NCI-H1694 (cell line): ENCODE results near the gene BIRC6.
"Not testable (repeated sequence)": the region's sequence is repeated elsewhere in the genome, so short reads cannot be mapped to it uniquely, and the experiment has no call there.

Source experiments
- DNase-seq: peaks from one replicate; lab custom pipeline; 2025; lab: John Stamatoyannopoulos, UW

Gene BIRC6

GRCh38 chr2:32446369-32446768, 89.5 kb downstream of the BIRC6 start:
- DNase-seq: no peak

GRCh38 chr2:32450851-32451250, 94.0 kb downstream of the BIRC6 start:
- no peak for DNase-seq

GRCh38 chr2:32452338-32453064, 95.7 kb downstream of the BIRC6 start:
- DNase-seq: no peak

- no peak for DNase-seq
These were observed 96.6 kb downstream of the BIRC6 start for GRCh38 chr2:32453242-32454062.

- DNase-seq: no peak
These were observed 99.0 kb downstream of the BIRC6 start for GRCh38 chr2:32455816-32456215.

GRCh38 chr2:32456808-32457207, 100.0 kb downstream of the BIRC6 start:
- DNase-seq: no peak

- no peak for DNase-seq
These were observed 101.0 kb downstream of the BIRC6 start for GRCh38 chr2:32457814-32458213.

- not testable (repeated sequence) for DNase-seq
These were observed 104.0 kb downstream of the BIRC6 start for GRCh38 chr2:32460861-32461260.

- DNase-seq: no peak
These were observed 106.3 kb downstream of the BIRC6 start for GRCh38 chr2:32463110-32463509.

- DNase-seq: no peak
These were observed 107.6 kb downstream of the BIRC6 start for GRCh38 chr2:32464431-32464830.

- DNase-seq: no peak
These were observed 115.8 kb downstream of the BIRC6 start for GRCh38 chr2:32472605-32473004.

- DNase-seq: no peak
These were observed 117.6 kb downstream of the BIRC6 start for GRCh38 chr2:32474381-32474780.

- DNase-seq: no peak
These were observed 122.2 kb downstream of the BIRC6 start for GRCh38 chr2:32478889-32479620.

- no peak for DNase-seq
These were observed 123.2 kb downstream of the BIRC6 start for GRCh38 chr2:32479993-32480392.

- DNase-seq: no peak
These were observed 125.6 kb downstream of the BIRC6 start for GRCh38 chr2:32482471-32482870.

GRCh38 chr2:32484937-32485336, 128.1 kb downstream of the BIRC6 start:
- no peak for DNase-seq

GRCh38 chr2:32485399-32485798, 128.6 kb downstream of the BIRC6 start:
- DNase-seq: no peak

- no peak for DNase-seq
These were observed 132.2 kb downstream of the BIRC6 start for GRCh38 chr2:32489061-32489460.

- no peak for DNase-seq
These were observed 134.5 kb downstream of the BIRC6 start for GRCh38 chr2:32491346-32491745.

- DNase-seq: no peak
These were observed 138.3 kb downstream of the BIRC6 start for GRCh38 chr2:32495139-32495538.

- no peak for DNase-seq
These were observed 139.8 kb downstream of the BIRC6 start for GRCh38 chr2:32496662-32497061.

- DNase-seq: no peak
These were observed 141.5 kb downstream of the BIRC6 start for GRCh38 chr2:32498306-32498705.

GRCh38 chr2:32502941-32503340, 146.1 kb downstream of the BIRC6 start:
- DNase-seq: no peak
